Transverse colon (tissue), 4 donors: ENCODE data around the gene DDX46. TPM values are rescaled to one million over a fixed set of nuclear protein-coding genes. Genes with fewer than 3 reads are reported as not detected.

Experiments
- DNase-seq: peaks from one replicate; pipeline ENCODE4 v3.0.0-alpha.2; 2019
- H3K27ac ChIP-seq, 4 donors: fragments of 200-600 bp; sonication (generic); 2 replicates each; pipeline ENCODE4 v1.5.1; 2016 to 2018; ENCODE audit warnings: inconsistent platforms in 4 of 4
- H3K27me3 ChIP-seq: fragments of 200-600 bp; sonication (generic); 2 replicates; pipeline ENCODE4 v1.5.1; 2017; ENCODE audit warnings: inconsistent platforms
- H3K36me3 ChIP-seq, 4 donors: fragments of 200-600 bp; sonication (generic); 2 replicates each; pipeline ENCODE4 v1.5.1; 2017 to 2019; ENCODE audit warnings: inconsistent platforms in 4 of 4
- H3K4me1 ChIP-seq, 4 donors: fragments of 200-600 bp; sonication (generic); 2 replicates each; pipeline ENCODE4 v1.5.1; 2017 to 2020; ENCODE audit warnings: inconsistent platforms in 4 of 4
- H3K4me3 ChIP-seq, 4 donors: fragments of 200-600 bp; sonication (generic); 1 replicate in 1 of 4; 2 replicates in 3 of 4; pipeline versions ENCODE4 v1.5.1 to v1.6.1; 2017 to 2019; ENCODE audit warnings: inconsistent platforms in 4 of 4
- H3K9me3 ChIP-seq, 2 donors: fragments of 200-600 bp; sonication (generic); 2 replicates each; pipeline ENCODE4 v1.5.1; 2017 to 2019; ENCODE audit warnings: inconsistent platforms in 2 of 2
- CTCF ChIP-seq, 5 experiments: fragments of 200-600 bp in 3 of 5; fragments of 450-650 bp in 2 of 5; sonication (generic) in 3 of 5; IDR thresholded peaks; 1 replicate in 2 of 5; 2 replicates in 3 of 5; pipeline ENCODE4 v1.5.1; 2016 to 2017; ENCODE audit warnings: antibody characterized with exemption in 5 of 5, inconsistent platforms in 3 of 5, mild to moderate bottlenecking in 2 of 5, moderate library complexity in 1 of 5
- EP300 ChIP-seq: sonication (generic); formaldehyde crosslinking; IDR thresholded peaks from one replicate; pipeline ENCODE4 v1.6.1; 2017; ENCODE audit warnings: antibody characterized with exemption, low read depth
- POLR2A ChIP-seq: fragments of 450-650 bp; IDR thresholded peaks from one replicate; pipeline ENCODE4 v1.6.1; 2016; ENCODE audit warnings: antibody characterized with exemption, mild to moderate bottlenecking, moderate library complexity
- POLR2AphosphoS5 ChIP-seq, 3 donors: sonication (generic); formaldehyde crosslinking; IDR thresholded peaks; one replicate each; pipeline ENCODE4 v1.6.1; 2016; ENCODE audit warnings: antibody characterized with exemption in 3 of 3
- WGBS, 2 donors: methylation state at CpG; one replicate each; pipeline ENCODE4 v1.1.5; 2018; ENCODE audit warnings: low coverage in 1 of 2; 5-methylcytosine and 5-hydroxymethylcytosine counted together
- in situ Hi-C, 4 donors: fragments of 200-750 bp; cut with MboI; loops; one replicate each; pipeline versions ENCODE4 v1.15.0 to v1.15.1; 2017; ENCODE audit warnings: low sequenced_read_pairs in 3 of 4, low pct_ligation_motif_present in 1 of 4, low pct_unique_long_range_greater_than_20kb in 1 of 4
- intact Hi-C: fragments of 100-400 bp; cut with DNase I; formaldehyde crosslinking; loops from one replicate; pipeline ENCODE4 v1.15.1; 2023; ENCODE audit warnings: low total_unique reads
- total RNA-seq, 4 donors: library from RNA; depleted of rRNA; stranded (reverse); fragments of >200 nt; gene quantifications; one replicate each; pipeline ENCODE4 v1.1.0, GENCODE V29; 2016

DDX46 gene
- total RNA-seq, 4 donors from 2014 or later = 28.5 to 73.3 (median 46.1) TPM

- in situ Hi-C loops (loop anchor here in 1 of 4 donors (25.0 kb wide), 1 partner anchor 187 kb away; the partner anchor contains the start of gene PCBD2), intact Hi-C loops (no loop called here)
- no peak for TF ChIP-seq POLR2A
- Histone ChIP-seq H3K36me3 (peaks cover 0 to 53% (median 24%) of the 10 kb centered on the region in 4 donors), H3K27ac (no peak overlapping the region), H3K9me3 (no peaks in the 10 kb centered on the region), H3K4me1 (no peaks in the 10 kb centered on the region), H3K4me3 (no peak overlapping the region), H3K27me3 (no peaks in the 10 kb centered on the region)
- no peak for DNase-seq
- WGBS, 2 donors = 92 to 93% methylated on average over 1 of the region's 1 CpG
Observed at GRCh38 chr5:134724872-134725271, 33.7 kb upstream of the DDX46 start.

DNA sequence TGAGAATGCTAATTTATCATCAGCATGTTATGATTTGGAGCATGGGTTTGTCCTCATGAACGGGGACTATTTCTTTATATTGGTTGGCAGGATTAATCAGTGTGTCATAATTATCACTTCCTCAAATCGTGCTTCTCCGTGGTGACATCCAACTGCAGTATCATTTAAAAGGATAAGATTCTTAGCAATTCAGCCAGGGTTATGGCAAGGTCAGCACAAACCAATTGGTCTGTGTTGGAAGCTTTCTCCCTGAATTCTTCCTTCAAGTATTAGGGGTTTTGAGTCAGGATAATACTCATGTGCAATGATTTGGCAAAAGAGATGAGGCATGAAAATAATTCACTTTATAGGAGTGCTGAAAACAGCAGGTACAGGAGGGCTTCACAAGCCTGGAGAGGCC is 25.8 kb upstream of the DDX46 start:
- intact Hi-C loops = no loop called here
- TF ChIP-seq POLR2AphosphoS5 (IDR thresholded peaks at IDR 0.05) = no peak
- no peak for TF ChIP-seq POLR2A
- no peak for TF ChIP-seq EP300
- no peak for TF ChIP-seq CTCF (IDR thresholded peaks at IDR 0.05)
- no peaks in the 10 kb centered on the region for H3K36me3 ChIP-seq
- H3K27me3 ChIP-seq = no peaks in the 10 kb centered on the region
- in situ Hi-C loops = loop anchor here in 1 of 4 donors (25.0 kb wide), 1 partner anchor 179 kb away; the partner anchor contains the start of gene PCBD2
- no peak overlapping the region for H3K4me3 ChIP-seq
- DNase-seq = no peak
- peaks cover 0 to 6% (median 0%) of the 10 kb centered on the region in 4 donors for H3K4me1 ChIP-seq
- no peak overlapping the region for H3K27ac ChIP-seq
- no peaks in the 10 kb centered on the region for H3K9me3 ChIP-seq
- 64% methylated on average over 3 of the region's 3 CpGs; no CpG with 5 or more reads in 1 of the 2 donors for whole genome bisulfite sequencing, 2 donors

DNA sequence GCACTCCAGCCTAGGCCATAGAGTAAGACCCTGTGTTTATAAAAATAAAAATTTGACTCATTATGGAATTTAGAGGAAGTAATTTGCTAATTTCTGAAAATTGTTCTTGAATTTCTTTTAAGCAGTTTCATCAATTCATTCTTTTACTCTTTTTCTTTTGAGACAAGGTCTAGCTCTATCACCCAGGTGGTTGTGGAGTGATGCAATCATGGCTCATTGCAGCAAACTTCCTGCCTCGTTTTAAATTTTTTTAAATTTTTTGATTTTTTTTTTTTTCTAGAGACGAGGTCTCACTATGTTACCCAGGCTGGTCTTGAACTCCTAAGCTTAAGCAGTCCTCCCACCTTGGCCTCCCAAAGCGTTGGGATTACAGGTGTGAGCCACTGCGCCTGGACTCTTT is 23.3 kb upstream of the DDX46 start:
- 78 to 80% methylated on average over 4 of the region's 4 CpGs for WGBS, 2 donors
- intact Hi-C loops = no loop called here
- Histone ChIP-seq H3K36me3 (no peaks in the 10 kb centered on the region), H3K4me1 (peaks cover 12 to 18% (median 14%) of the 10 kb centered on the region in 4 donors), H3K27ac (no peak overlapping the region), H3K9me3 (no peaks in the 10 kb centered on the region), H3K4me3 (no peak overlapping the region), H3K27me3 (no peaks in the 10 kb centered on the region)
- TF ChIP-seq POLR2A = no peak
- TF ChIP-seq EP300 = no peak
- no peak for TF ChIP-seq CTCF (IDR thresholded peaks at IDR 0.05)
- TF ChIP-seq POLR2AphosphoS5 (IDR thresholded peaks at IDR 0.05) = no peak
- no peak for DNase-seq
- in situ Hi-C loops = loop anchor here in 1 of 4 donors (25.0 kb wide), 1 partner anchor 177 kb away; the partner anchor contains the start of gene PCBD2

DNA sequence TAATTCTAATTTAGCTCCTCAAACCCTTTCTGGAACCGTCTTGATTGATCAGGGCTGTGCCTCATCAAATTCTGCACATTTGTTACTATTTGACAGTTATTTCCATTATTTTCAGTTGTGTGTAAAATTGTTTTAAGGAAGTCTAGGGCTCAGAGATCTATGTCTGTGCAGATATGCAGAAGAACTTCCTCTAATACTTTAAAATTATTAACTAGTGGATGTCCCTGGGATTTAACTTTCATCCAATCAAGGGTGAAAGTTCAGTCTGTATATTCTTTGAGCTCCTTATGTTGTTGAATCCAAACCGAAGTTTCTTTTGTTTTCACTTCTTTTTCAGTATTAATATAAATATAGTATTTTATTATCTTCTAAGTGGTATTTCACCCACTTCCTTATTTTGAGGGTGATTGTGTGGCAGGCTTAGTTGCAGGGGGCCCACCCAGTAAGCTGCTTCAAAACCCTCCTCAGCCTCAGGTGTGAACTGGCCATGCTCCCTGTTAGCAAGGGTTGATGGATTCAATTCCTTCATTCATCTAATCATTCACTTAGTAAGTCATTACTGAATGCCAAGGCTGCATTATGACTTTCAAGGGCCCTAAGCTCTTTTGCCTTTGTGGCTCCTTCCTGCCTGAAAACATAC is 22.3 kb upstream of the DDX46 start:
- H3K4me3 ChIP-seq = no peak overlapping the region
- 36 to 60% methylated on average over 1 to 2 of the region's 2 CpGs for WGBS, 2 donors
- TF ChIP-seq CTCF (IDR thresholded peaks at IDR 0.05) = no peak
- TF ChIP-seq POLR2A = no peak
- TF ChIP-seq EP300 = no peak
- TF ChIP-seq POLR2AphosphoS5 (IDR thresholded peaks at IDR 0.05) = no peak
- in situ Hi-C loops (loop anchor here in 1 of 4 donors (25.0 kb wide), 1 partner anchor 176 kb away; the partner anchor contains the start of gene PCBD2), intact Hi-C loops (no loop called here)
- no peaks in the 10 kb centered on the region for H3K36me3 ChIP-seq
- peak overlapping the region in 1 of 4 donors; percentile 97 for H3K27ac ChIP-seq
- H3K4me1 ChIP-seq = peaks cover 12 to 21% (median 15%) of the 10 kb centered on the region in 4 donors
- H3K27me3 ChIP-seq = no peaks in the 10 kb centered on the region
- H3K9me3 ChIP-seq = no peaks in the 10 kb centered on the region
- no peak for DNase-seq
